Stimulated activated CD8-positive, alpha-beta memory T cell treated with anti-CD3 and anti-CD28 coated beads, Interleukin-2, amount 100 ng/mL, for 48 hours (primary cell): ENCODE measurements around the gene HSPG2.
"Not testable (repeated sequence)": the region's sequence is repeated elsewhere in the genome, so short reads cannot be mapped to it uniquely, and the experiment has no call there.

ENCODE experiments used
- DNase-seq, 2 donors: peaks; one replicate each; pipeline ENCODE4 v3.0.0-alpha.2; 2020; ENCODE audit warnings: low read depth in 2 of 2

HSPG2 gene

DNA sequence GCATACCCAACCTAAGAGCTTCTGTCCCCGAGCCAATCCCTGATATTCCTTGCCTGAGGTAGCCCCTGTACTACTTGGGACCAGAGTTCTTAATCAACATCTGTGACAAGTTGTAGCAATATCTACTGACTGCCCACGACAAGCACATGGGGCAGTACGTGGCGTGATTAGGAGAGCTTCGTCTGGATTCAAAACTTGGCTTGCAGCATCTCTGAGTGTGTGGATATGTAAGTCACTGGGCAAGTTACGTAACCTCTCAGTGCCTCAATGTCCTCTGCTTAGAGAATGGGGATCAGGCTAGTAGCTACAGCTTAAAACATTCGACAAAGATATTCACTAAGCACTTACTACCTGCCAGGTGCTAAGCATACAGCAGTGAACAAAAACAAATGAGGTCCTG, 5.0 kb downstream of the HSPG2 start:
- no peak for DNase-seq

DNA sequence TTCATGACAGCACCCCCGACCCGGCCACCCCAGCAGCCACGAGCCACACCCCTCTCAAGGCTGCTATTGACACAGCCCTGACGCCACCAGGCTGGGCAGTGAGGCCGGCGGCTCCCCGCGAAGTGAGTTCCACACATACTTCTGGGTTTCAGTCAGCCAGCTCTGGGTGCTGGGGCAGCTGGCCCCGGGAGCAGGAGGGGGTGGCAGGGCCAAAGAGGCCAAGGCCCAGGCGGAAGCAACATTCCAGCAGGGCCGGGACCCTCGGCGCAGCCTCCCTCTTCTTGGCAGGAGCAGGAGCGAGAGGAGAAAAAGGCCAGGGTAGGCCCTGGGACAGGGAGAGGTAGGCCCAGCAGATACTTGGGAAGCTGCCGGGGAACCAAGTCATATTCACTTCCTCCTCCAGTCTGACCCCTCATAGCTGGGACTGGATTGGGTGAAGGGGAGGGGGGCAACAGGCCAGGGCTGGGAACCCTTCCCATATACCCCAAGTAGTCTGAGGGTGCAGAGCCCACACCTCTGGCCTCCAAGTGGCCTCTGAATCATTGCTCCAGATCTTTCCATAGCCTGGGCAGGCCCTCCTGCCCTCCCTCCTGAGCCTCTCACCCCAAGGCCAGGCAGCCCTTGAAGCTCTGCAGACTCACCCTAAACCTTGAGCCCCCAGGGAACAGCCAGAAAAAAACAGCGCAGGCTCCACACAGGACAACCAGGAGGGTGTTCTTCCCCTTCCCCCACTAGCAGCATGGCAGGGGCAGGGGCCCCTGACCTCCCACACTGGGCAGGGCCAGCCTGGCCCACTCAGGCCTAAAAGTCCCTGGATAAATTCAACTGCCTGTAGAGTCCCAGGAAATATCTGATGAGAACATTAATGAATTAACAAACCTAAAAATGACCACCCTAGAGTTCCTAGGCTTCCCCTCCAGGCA, 5.7 kb downstream of the HSPG2 start:
- DNase-seq, result no peak

DNA sequence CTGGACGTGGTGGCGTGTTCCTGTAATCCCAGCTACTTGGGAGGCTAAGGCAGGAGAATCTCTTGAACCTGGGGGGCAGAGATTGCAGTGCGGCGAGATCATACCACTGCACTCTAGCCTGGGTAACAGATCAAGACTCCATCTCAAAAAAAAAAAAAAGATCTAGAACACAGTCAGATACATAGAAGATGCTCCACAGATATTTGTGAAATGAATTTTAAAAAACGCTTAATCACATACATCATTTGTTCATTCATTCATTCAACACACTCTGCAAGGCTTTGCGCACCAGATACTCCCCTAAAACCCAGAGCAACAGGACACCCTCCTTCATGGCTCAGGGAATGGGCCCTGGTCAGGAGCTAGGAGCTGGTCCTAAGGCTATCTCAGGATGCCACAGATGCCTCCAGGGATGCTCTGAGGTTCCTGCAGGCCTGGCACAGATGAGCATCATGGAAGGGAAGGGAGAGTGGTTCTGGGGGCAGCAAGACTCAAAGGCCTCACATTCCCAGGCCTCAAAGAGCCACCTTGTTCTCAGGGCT, 6.4 kb downstream of the HSPG2 start:
- DNase-seq, result no peak

DNA sequence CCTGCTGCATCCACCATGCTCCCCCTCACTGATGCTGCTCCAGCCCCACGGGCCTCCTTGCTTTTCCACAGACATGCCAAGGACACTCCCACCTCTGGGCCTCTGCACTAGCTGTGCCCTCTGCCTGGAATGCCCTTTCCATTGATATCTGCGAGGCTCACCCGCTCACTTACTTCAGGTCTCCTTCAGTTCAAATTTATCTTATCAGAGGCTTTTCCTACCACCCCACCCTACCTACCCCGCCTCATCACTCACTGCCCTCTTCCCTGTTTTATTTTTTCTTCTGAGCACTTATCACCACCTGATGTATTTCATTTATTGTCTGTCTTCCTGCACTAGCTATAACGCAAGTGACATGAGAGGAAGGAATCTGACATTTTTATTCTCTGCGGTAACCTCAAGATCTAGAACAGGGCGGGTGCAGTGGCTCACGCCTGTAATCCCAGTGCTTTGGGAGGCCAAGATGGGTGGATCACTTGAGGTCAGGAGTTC, 7.0 kb downstream of the HSPG2 start:
- no peak for DNase-seq

DNA sequence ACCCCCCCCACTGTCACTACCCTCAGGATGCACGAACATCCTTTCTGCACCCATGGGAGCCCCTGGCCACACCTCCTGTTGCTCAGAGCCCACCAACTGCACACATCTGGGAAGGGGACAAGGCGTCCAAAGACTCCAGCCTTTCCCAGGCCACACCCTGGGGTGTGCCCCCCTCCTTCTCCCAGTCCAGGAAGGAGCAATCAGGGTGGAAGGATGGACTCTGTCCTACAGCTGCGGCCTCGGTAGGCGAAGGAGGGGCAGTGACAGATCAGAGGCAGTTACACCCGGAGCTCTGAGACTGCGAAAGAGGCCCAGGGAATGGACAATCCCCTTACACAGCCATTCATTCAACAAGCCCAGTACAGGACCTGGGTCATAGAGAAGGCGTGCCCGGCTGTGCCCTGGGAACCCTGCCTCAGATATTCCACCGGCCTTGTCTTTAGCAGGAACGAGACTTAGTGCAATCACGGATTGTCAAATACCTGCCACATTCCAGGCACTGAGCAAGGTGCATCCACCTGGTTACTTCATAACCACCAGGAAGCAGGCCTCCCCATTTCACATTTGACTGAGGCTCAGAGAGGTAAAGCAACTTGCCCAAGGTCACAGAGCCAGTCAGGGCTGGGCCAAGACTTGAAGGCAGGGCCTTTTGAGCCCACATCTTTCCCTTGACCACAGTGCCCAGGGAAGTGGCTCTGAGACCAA, 9.4 kb downstream of the HSPG2 start:
- DNase-seq, result no peak

DNA sequence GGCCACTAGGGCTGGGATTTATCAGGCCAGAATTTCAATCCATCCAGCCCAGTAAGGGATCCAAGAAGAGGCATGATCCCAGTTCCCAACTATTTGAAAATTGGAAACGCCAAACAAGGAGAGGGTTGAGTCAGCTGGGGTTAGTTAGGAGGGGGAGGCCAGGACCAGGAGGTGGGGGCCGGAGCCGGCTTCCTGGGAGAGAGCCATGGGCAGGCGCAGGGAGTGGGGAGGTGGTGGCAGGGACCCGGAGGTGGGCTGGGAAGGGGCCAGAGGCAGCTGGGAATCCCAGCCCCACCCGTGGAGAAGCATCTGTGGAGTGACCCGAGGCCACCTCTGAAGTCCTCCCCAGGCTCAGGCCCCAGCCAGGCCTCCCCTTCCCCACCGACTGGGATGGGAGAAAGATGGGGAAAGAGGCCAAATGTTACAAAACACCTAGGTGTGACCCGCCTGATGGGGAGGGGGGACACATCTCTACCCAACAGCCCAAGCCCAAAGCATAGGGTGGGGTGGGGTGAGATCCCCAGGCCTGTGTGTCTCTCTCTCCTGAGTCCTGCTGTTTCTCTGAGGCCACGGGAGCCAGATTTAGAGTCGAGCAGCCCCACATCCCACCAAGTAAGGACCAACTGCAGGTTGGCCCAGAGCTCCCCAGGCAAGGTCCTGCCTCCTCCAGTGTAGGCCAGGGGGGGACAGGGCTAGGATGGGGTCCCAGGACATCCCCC, 10.1 kb downstream of the HSPG2 start:
- DNase-seq, result no peak

DNA sequence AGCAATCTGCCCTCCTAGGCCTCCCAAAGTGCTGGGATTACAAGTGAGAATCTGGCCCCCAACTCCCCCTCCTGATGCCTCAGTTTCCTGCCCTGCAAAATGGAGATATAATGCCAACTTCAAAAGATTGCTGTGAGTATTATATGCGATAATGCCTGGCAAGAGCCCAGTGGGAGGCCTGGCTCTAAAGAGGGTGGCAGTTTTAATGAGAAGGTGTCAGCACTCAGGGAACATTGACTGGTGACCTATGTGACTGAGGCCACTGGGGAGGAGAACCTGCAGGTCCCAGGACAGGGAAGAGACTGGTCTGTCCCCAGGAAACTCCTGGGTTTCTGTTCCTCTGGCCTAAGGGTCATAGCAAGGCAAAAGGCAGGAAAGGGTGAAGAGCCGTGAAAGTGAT, 11.0 kb downstream of the HSPG2 start:
- DNase-seq, result no peak

DNA sequence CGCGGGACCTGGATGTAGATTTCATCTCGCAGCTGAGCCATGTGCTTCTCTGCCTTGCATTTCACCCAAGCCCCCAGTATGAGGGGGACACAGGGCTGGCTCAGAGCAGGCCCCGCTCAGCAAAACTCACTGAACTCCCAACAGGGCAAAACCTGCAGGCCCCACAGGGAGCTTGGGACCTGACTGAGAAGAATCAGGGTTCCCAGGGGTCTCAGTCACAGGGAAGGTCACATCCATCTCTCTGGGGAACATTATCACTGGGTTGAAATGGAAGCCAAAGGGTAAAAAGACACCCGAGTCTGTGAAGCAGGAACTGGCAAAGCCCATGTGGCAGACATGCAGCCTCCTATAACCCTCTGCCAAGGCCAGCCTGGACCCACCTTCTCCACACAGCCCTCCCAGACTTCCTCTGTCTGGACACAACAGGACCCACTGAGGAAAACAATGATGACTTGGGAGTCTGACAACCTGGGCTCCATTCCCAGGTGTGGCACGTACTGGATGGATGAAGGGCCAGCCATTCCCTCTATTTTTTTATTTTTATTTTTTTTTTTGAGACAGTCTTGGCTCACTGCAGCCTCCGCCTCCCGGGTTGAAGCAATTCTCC, 11.7 kb downstream of the HSPG2 start:
- no peak for DNase-seq

DNA sequence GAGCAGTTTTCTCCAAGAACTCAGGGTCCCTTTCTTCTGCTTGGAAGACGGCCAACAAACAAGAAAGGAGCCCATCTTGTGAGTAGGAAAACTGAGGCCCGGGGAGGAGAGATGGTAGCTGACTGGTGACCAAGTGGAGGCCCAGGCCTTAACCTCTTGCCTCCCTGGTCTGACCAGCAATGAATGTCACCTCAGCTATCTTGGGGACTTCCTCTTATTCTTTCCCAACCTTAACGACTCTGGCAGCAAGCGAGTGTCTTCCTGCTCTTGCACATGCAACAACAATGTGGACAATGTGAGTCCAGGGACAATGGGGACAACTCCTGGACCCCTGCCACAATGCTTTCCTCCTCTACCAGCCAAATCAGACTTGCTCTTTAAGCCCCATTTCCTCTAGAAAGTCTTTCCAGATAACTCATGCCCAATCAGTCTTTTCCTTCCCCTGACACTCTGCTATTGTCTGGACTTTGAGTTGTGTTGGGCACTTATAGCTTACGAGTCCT, 12.6 kb downstream of the HSPG2 start:
- DNase-seq, result no peak

DNA sequence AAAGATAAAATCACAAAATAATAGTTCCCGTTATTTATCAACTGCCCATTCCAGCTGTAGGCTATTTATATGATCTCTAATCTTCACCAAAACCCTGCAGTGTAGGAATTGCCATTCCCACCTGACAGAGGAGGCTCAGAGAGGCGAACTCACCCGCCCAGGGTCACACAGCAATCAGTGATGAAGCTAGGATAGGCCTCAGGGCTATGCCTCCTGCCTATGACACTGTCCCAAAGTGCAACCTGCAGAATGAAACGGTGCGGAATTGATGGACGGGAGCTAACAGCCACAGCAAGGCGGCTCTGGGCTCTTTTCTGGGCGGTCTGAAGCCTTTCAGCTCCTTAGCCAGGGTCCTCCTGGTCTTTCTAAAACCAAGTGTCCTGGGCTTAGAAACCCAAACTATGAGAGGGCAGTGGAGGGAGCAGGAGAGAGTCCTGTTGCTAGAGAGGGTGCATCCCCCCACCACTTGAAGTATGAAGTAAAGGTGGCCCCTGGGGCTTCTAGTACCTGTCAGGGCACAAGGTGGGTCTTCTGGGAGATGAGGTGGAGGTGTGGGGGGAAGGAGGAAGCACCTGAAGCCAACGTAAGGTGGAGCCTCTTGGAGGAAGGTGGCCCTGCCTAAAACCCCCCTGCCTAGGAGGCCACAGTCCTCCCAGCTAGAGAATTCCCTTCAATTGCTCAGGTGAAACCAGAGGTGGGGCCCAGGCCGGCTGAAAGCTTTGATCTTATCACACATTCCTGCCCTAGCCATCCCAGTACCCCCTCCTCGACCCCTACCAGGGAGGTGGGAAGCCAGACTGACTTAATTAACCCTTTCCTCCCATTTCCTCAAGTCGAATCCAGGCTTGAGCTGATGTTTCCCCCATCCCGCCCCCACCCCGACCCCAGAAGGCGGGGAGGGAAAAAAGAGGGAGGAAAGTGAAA, 14.8 kb downstream of the HSPG2 start:
- DNase-seq, result no peak

DNA sequence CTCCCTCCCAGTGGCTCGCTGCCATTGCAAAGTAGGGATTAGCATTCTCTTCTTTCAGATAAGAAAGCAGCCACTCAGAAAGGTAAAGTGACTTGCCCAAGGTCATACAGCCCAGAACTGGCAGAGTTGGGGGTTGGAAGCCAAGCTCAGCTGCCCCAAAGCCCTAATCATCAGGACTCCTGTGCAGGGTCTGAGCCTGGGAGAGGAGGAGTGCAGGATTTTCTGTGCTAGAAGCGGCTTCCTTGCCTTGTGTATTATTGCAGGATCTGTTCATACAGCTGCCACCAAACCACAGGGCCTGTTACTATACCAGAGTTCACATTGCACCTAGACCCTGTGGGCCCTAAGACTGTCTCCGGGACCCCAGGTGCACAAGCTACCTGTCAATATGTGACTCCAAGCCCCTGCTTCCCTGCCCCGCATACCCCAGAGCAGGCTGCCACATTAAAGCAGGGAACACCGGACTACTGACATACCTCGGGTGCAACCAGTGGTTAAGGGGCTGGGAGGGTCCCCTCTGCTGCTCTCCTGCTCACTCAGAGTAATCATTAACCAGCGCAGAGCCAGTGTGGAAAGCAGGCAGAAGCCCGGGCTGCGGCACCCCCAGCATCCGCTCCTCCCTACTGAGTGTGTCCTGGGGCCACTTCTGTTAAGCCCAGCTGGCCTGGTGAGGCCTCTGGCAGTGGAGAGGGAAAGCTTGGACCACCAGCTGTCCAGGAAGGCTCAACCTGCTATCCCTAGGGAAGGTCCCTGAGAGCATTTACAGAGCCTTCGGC, 15.8 kb downstream of the HSPG2 start:
- no peak for DNase-seq

DNA sequence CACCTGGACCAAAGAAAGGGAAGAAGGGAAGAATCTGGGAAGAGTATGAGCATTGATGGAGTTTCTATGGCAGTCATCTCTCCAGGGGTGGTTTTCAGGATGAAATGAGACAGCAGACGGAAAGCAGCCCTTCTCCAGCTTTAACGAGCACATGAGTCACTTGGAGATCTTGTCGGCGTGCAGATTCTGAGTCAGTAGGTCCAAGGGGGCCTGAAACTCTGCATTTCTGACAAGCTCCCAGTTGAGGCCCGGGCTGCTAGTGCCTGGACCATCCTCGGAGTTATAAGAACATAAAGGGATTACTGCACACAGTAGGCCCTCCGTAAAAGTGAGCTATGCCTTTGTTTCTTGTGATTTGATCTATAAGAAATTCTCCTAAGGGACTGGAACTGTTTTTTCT, 17.6 kb downstream of the HSPG2 start:
- DNase-seq, result no peak

DNA sequence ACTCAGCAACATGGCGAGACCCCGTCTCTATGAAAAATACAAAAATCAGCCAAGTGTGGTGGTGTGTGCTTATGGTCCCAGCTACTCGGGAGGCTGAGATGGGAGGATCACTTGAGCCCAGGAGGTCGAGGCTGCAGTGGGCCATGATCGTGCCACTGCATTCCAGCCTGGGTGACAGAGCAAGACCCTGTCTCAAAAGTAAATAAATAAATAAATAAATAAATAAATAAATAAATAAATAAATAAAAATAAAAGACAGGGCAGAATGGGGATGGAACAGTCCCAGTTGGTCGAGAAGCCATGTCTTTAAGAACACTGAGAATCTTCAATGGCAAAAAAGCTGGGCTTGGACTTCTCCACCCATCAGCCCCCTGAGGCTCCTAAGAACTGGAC, 19.9 kb downstream of the HSPG2 start:
- DNase-seq, result not testable (repeated sequence)

DNA sequence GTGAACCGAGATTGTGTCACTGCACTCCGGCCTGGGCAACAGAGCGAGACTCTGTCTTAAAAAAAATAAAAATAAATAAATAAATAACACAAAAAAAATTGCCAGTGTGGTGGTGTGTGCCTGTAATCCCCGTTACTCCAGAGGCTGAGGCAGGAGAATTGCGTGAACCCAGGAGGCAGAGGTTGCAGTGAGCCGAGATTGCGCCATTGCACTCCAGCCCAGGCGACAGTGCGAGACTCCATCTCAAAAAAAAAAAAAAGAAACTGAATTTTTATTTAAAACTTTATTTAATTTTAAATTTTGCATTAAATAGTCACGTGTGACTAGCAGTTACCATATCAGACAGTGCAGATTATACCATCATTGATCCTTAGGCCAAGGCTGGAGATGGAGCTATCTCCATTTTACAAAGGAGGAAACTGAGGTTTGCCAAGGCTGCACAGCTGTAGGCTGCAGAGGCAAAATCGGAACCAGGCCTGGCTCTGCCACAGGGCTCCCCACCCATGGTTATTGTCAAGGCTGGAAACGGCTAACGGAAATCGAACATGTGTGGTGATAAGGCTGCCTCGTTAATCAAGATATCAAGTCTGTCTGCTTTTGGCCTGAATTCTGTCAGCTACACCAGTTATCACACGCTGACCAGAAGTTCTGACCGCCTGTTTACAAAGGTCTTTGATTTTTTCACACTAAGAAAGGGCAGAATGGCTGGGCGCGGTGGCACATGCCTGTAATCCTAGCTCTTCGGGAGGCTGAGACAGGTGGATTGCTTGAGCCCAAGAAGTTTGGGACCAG, 20.5 kb downstream of the HSPG2 start:
- DNase-seq, result no peak

DNA sequence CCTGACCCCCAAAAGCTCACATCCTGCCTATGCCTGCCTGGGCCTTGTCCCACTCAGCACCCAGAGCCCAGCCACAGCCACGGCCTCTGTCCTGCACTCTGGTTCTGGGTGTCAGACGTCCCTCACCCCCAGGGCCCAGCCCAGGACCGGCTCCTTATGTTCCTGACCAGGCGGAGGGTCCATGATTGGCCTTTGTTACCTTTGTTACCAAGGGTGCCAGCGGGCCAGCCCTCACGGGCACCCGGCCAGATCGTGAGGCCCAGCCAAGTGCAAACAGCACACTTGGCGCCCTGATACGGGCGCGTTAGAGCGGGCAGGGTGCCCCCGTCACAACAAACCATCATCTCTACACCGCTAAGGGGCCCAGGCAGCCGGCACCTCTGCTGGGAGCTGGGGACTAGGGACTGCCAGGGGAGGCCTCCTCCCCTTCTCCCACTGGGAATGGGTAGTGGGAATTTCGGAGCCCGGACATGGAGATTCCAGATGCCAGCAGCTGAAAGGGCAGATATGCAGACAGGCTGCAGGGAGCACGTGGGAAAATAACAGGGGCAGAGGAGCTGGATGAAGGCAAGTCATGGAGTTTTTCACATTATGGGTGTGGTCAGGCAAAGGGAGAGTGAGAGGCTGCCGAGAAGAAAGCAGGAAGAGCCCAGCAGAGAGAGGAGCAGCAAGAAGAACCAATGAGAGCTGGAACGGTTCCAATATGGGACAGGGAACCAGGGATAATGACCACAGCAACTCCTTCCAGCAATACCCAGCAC, 22.1 kb downstream of the HSPG2 start:
- DNase-seq, result no peak

DNA sequence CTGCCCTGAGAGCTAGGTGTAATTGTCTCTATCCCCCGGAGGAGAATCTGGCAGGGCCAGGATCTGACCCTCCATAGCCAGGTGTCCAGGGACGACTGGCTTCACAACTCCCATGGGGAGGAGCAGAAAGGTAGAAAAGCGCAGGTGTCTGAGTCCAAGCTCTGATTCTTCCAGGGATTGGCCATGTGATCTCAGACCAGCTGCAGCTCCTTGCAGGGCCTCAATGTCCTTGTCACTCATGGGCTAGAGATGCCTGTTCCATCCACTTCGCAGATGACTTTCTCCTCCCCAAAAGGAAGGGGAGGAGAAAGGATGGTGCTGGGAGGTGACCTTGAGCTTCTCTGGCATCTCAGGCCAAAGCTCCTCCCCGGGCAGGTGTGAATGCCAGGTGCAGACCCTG, 22.7 kb downstream of the HSPG2 start:
- no peak for DNase-seq

DNA sequence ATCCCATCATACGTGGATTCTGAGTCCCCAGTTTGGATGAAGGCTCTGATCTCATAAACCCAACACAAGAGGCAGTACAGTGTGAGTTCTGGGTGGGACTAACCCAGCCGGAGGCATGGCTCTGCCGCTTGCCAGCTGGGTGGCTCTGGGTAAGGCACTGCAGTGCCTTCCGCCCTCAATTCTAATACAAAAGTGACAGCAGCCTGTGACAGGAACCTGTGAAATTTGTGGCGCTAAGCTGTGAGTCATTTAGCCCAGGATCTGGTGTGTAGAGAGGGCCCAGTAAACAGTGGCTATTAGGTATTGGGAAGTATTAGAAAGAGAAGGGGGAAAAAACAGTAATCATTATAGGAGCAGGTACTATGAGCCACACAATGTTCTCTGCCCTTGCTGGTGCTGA, 23.3 kb downstream of the HSPG2 start:
- no peak for DNase-seq

DNA sequence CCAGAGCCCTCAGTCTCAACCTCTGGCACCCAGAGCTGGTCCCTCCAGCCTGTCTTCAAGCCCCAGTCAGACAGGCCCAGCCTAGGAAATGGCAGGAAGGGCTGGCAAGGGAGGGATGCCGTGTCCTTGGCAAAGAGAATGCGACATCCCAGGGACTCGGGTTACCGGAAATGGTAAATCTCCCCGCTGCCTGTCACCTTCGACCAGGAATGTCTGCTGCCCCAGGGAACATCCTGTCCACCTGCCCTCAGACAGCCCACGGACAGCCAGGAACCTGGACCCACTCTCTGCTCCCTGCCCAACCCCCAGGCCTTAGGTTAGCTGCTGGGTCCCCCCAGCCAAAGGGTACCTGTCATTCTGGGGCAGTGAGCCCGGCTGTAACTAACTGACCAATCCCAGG, 23.9 kb downstream of the HSPG2 start:
- no peak for DNase-seq
